ENCODE data around the gene C4orf51.

Gene C4orf51

DNA sequence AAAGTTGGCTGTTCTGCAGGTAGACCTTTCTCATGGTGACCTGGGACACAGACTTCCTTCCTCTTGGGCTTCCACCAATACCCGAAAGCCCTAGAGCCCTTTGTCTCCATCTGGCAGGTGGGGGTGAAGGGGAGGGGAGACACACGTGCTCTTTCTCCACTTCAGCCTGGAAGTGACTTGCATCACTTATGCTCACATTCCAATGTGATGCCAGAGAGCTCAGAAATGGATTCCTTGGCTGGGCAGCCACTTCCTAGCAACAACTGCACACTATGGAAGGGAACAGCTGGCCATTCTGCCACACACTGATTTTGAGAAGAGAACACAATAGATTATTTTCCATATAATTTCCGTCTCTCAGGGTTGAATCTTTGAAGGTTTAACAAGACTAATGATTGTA lies 36.3 kb downstream of the C4orf51 start:
- peak; percentile 77 for DNase-seq

DNA sequence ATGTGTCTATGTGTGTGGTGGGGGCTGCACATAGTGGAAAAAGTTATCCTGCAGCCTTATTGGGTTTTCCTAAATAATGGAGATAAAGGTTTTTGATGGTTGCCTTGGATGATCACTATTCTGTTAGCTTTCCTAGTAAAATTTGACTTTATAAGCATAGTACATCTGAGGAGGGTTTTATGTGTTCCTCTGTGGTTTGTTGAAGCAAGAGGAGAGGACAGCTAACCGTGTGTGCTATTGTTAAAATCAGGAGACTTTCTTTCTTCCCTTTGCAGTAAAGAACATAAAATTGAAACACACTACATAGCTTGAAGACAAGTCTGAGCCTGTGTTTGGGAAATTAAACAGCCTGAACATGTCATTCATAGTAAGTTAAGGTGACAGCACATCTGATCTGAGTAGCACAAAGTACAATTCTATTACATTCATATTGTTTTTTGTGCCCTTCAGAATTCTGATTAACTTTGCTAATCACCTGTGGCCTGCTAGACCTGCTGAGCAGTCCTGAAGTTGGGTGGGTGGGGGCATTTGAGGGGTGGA lies 36.8 kb downstream of the C4orf51 start:
- DNase-seq, result no peak

DNA sequence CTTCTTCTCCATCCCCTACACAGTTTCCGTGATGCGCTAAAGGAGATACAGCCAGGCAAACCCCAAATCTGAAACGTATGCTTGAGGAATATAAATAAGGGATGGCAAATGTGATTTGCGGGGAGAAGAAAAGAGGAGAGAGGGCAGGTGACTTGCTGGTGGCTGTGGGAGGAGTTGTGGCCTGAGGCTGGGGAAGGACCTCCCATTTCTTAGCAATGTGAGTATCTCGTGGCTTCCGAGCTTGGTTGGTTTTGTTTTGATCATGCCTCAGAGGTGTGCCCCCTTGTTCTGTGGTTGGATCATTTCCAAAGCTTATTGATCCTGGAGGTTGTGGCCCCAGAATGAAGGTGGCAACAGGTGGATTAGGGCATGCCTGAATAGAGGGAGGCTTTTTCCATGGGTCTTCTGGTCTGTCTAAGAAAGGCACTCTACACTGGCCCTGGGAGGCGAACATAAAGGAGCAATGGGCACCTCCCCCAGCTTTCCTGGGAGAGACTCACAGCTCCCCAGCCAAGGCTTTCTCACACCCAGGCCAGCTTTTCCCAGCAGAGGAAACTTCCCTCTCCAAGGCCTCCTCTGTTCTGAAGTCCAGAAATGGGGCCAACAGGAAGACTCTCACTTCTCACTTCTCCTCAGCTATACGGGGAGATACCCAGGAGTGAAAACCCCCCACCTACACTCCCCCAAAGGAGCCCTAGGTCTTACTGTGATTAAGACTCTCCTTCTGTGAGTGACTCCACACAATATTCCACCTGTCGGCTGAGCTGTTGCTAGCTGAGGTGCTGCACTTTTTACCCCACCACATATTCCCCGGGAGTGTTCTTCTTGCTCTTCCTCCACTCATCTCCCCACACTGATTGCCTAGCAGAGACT lies 40.0 kb downstream of the C4orf51 start:
- no peak for DNase-seq

DNA sequence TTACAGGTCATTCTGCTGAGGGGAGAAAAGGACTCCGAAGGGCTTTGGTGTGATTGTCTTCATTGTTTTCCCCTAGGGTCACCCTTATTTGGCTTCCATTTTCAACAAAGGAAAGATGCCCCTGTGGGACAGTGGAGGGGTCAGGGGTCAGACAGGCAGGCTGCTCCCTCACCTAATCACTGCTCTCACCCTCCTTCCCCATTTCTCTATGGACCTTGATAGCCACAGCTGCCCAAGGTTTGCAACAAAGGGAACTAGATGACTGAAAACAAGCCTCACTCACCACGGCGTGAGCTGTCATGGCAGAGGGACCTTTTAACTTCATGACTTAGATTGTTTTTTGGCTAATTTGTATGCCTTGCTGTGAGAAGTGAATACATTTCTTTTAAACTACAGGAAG lies 40.7 kb downstream of the C4orf51 start:
- no peak for DNase-seq

DNA sequence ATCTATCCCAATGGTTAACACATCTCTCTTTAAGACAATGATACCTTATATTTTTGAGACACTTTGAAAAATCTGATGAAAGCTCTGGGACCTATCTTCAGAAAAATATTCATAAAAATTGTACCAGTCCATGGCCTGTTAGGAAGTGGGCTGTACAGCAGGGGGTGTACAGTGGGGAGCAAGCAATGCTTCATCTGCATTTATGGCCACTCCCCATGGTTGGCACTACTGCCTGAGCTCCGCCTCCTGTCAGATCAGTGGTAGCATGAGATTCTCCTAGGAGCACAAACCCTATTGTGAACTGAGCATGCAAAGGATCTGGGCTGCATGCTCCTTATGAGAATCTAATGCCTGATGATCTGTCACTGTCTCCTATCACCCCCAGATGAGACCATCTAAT lies 42.6 kb downstream of the C4orf51 start:
- DNase-seq, result no peak

DNA sequence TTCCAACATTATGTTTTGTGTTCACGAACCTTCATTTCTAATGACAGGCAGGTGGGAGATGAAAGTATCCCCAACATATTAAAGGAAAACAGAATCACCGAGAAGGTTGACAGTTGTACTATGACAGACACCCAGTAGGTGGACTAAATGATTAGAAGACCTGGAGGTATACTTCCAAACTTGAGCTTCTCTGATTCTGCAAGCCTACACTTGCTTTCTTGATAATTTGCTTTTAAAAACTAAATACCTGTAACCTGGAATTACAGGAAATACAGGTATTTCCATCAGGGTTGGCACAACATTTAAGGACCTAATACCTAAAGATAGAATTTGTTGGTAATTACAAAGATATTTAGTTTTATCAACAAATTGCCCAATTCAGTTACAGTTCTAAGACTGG lies 43.4 kb downstream of the C4orf51 start:
- no peak for DNase-seq

DNA sequence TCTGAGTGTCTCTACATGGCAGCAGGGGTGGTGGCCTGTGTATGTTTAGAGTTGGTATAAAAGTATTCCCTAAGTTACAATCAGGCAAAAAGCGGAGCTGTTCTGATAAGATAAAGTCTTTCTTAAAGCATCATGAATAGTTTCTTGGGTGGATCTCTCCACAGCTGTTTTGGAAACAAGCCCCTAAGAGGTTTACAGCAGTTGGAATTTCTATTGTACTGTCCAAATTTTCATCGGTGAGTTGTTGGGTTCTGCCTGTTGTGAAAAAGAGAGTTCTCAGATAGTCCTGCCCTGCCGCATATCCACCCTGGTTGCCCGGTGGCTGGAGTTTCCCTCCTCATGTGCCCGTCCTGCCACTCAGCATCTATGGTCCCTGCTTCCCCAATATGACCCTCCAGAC lies 50.1 kb downstream of the C4orf51 start:
- DNase-seq, result no peak

DNA sequence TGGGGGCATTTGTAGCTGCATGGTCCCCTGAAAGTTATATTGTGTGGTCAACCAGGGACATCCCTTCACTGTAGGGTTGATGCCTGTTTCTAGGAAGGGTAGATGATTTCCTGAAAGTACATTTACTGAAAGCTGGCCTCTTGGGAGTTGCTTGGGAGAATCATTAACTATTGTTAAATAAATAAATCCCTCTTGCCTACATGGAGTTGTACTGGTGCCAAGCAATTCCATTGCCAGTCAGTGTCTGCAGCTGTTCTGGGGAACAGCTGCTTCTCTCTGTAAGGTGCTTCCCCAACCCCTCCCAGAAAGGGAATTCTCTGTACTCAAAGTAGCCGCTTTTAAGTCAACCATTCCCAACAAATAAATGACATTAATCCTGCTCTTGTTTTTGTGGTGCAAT lies 51.1 kb downstream of the C4orf51 start:
- peak; percentile 75 for DNase-seq

DNA sequence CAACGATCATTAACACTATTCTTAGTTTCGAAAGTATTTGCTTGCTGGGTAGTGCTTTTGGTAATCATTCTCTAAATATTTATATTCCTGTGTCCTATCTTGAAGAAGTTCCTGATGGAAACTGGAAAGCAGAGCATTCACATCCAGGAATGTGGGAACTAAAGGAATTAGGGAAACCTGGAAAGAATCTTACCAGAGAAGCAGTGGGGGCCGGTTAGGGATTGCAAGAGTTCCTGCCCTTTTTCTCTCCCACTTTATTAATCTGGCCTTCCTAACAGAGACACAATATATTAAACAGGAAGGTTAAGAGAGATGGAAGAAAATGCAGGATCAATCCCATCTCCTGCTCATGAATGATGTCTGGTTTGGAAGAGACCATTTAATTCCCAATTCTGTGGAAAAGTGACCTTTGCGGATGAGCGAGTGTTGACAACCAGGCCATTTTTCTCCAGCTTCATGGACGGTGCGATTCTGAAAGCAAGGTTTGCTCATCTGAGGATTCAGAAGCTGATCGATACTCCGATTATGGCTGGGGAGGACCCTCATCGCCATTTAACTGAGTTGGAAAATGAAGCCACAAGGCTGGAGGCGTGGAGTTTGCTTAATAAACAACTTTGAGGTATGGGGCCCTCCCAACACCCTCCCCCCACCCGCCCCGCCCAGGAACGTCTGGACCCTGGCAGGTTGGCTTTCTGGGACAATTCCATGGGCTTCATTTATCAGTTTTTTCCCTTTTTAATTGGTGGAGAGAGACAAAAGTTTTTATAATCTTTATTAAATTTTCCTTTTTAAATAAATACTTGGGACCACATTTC lies 52.3 kb downstream of the C4orf51 start:
- DNase-seq, result no peak

DNA sequence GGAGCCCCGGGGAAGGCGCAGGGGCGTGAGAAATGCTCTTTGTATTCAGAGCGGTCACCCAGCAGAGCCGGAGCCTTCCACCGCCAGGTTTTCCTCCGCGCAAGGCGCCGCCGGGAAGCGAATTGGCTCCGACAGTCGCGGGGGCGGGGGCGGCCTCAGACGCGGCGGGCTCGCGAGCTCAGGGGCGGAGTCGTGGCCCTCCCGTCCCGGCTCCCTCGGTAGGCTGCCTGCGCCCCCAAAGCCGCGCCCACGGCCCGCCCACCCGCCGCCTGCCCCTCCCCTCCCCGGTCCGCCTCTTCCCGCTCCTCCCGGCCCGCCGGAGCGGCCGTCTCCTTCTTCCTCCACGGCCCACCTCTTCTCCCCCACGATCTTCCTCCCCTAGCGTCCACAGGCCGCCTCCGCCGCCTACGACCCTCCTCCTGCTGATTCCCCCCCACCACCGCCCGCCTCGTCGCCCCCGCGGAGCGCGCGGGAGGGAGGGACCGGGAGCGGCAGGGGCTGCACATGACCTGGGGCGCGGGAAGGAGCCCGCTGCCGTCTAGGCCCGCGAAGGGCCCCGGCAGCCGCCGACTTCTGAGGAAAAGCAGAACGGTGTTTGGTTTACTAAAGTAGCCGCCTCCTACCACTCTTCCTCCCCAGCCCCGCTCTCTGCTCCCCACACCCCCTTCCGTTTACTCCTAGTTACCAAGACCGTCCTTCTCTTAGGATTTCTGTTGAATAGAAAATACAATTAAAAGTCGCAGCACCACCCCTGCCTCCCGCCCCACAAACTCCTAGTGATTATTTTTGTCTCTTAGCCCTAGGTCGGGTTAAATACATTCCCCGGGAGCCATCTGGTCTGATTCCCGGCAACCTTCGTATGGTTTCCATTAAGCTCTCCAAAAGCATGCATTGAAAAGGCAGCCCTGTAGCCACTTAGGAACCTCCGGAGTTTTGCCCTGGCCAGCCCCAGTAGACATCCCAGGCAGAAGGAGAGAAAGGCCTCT lies 53.2 kb downstream of the C4orf51 start:
- DNase-seq, result peak; percentile 98

DNA sequence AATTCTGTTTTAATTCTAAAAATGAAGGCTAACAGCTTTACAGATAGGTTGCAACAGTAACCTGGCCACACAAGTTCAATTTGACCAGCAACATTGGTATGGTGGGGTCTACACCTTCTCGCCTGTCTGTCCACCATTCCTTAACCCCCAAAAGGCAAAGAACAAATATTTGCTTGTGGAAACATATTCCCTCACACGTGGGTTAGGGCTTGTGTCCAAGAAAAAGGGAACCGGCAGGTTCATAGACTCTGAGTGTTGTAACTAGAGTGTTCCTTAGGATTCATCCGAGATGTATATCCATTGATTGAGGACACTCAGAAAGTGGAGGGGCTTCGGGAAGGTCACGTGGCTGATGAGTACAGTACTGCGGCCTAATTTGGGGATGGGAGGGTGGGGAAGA lies 54.1 kb downstream of the C4orf51 start:
- no peak for DNase-seq

DNA sequence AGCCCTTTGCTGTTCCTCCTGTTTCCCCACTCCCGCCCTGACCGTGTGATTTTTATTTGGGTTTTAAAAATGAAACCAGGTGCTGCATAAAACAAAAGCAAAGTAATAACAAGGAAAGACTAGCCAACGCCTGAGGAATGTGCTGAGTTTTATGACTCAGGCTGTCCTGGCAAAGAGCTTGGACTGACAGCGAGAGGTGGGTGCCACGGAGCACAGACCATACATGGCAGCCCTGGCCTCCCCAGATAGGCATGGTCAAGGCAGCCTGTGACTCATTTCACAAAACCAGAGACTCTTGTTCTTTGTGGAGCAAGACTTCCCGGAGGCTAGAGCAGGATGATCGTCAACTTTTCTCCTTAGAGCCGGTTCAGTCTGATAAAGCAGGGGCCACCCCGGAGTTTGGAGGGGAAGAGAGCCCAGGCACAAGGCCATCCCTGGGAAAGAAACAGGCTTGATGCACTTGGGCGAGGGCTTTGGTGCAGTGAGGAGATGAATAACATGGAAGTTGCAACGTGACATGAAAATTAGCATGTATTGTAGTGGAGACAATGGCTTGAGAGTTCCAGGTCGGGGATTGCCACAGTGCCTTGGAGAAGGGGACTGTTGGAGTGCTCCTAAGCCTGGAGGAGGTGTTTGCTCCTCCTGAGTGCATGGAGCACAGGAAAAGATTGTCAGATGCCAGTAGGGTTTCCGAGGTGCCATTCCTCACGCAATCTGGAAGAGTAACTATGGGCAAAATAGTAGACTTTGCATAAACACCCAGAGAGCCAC lies 54.8 kb downstream of the C4orf51 start:
- DNase-seq, result peak; percentile 67

DNA sequence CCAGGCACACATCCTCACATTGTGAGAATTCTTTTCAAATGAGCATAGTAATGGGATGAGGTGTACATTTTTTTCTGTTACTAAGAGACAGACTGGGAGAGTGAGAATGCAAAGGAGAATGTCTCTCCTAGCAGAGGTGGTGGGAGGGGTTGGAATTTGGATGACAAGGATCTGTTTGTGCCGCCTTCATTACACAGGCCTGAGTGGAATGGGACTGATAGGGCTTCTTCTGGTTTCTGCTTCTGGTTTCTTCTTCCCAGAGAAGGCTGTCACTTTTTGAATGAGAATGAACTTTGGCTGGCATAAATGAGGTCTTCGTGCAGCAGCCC lies 55.4 kb downstream of the C4orf51 start:
- no peak for DNase-seq

DNA sequence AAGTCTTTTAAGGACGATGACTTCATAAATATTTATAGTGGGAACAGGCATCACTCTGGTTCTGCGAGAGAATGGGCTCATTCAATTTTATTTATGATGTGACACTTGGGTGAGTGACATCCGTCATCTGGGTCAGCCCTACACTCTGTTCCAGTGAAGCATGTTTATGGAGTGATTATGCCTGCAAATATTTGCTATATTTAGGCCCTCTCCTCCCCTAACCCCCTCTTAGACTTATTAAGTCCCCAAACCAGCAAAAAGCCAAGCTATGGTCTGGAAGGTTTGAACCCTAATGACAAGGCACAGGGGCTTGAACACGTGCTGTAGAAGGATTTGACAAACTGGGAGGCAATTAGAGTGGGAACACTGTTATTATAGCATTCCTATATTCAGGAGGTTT lies 55.9 kb downstream of the C4orf51 start:
- no peak for DNase-seq

DNA sequence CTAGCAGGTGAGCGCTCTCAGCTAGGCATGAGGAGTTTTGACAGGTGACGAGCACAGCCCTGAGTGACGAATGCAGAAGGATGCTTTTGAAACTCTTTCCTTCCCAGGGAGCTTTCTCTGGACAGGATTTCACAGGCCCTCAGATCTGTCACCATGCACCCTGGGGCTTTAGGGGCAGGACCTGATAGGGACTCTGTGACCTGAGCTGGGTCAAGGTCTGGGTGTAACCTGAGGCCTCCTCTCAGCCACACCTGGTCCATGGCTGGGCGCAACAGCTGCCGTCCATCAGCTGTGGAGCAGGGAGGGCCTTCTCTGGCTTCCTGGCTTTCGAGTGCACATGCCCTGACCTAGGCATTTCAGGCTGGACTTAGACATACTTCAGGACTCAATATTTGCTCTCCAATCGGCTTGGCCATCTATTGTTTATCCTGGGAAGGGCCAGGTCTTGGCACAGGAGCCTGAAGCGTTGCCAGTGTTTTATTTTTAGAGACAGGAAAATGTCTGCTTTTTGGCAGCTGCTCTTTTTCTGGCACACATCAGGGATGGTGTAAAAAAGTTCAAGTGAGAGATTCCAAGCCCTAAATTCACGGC lies 56.4 kb downstream of the C4orf51 start:
- DNase-seq, result peak; percentile 67

DNA sequence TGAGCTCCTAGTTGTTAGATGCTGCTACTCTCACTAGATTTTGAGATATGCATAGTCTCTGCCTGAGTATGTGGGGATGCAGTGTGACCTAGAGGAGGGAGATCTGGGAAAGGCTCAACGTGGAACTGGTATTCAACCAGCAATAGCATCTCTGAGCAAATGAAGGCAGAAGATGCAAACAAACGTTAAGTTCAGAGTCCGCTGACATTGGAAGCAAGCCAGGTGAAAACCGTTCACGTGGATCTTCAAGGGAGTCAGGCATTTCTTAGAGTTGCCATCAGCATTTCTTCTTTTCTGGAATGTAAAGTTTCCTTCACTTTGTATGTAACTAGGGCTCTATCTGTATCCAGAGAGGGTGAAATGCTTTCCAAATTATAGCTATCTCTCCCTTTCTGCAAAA lies 59.9 kb downstream of the C4orf51 start:
- DNase-seq, result no peak

DNA sequence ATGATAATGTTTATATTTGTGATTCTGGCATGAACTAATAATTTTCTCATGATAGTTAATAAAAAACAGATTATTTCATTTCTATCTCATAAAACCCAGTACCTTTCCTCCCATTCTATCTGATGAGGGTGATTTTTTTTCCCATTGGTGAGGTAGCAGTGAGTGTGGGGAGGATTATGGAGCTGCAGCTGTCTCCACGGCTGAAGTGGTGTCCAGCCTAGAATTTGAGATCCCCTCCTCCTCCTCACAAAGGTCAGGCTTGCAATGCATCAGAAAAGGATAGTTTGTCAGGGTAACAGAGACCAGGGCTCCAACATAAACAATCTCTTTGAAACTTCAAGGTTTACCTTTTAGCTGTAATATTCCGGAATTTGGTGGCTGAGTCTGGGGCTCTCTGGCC lies 60.9 kb downstream of the C4orf51 start:
- no peak for DNase-seq

DNA sequence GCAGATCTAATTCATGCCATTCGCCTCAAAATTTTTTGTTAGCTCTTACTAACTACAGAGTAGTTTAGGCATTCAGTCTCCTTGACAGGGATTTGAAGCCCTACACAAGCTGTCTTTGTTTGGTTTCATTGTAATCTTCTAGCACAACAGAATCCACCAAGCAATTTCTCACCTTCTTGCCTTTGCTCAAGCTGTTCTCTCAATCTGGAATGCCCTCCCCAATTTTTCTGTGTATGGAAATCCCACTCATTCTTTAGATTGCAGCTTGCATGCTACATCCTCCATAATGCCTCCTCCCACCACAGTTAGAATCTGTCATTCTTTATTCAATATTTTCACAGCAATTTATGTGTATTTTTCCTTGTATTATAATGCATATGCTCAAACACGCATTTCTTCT lies 63.7 kb downstream of the C4orf51 start:
- DNase-seq, result no peak

DNA sequence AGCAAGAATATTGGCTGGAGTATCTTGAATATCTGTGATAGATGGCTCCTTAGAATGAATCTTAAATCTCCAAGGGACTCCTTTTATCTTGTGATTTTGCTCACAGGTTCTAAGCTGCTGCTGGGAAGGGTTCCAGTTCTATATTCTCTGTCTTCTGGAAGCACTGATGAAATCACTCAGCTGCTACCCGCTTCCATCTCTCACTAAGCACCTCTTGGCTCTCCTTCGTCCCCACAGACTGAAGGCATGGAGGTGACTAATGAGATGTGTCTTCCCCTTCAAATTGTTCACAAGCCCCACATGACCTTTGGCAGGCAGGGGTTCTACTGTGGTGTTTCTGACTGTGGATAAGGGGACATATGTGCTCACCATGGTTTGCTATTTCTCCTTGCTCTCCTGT lies 75.9 kb downstream of the C4orf51 start:
- no peak for DNase-seq

DNA sequence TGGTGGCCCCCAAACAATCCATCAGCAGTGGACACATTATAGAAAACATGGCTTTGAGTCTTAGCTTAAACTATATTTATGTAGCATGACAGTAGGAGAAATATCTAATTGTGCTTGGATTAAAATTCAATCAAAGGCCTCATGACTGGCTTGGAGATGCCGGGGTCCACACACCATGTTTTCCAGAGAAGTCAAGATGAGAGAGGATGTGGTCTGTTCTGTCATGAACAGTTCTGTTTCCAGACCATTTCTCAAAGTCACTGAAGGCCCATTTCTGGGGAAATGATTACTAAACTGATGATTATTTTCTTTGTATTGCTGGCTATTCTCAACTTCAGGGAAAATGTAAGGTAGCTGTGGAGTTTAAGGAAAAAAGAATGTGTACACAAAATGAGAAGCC lies 76.3 kb downstream of the C4orf51 start:
- no peak for DNase-seq

DNA sequence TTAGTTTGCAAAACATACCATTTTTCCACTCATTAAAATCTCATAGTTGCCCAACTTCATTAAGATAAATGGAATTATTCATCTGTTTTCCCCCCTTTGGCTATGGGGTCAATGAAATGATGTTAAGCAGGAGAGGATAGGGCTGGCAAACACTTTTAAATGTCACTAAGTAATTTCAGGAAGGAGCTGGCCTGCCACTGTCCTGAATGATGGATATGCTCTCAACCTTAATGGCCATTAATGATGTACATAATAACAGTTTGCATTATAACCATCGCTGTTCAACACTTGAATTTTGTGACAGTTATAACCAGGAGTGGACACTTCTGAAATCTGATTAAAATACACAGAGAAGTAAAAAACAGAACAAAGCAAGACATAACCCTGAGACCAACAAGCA lies 77.2 kb downstream of the C4orf51 start:
- DNase-seq, result no peak

DNA sequence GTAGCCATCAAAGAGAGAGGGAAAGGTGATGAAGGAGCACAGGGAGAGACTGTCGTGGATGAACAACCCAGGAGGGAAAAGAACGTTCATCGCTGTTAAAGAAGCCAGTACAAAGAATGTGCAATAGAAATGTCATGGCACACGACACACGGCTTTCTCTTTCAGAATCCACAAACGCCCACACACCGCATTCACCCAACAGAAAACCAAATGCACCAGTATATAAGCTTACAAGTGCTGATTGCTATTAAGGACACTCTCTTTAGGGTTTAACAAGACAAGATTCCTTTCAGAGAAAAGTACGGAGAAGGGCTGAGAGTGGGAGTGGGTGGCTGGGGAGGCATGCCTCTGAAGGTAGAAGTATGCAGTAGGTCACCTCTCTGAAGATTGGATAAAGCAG lies 80.2 kb downstream of the C4orf51 start:
- DNase-seq, result no peak
